Osteoblast (primary cell): ENCODE measurements around the gene NIPSNAP3A. TPM values are rescaled to one million over a fixed set of nuclear protein-coding genes. Genes with fewer than 3 reads are reported as not detected.

ENCODE experiments used
- DNase-seq: peaks from one replicate; pipeline ENCODE4 v3.0.0; 2011; ENCODE audit warnings: low spot score, mixed read lengths; ENCODE audit not compliant: insufficient read length; ENCODE audit errors: missing footprints
- H2AFZ ChIP-seq: 2 replicates; pipeline ENCODE4 v1.6.0; 2011; ENCODE audit warnings: mild to moderate bottlenecking, low read length
- H3K27ac ChIP-seq: 2 replicates; pipeline ENCODE4 v1.5.1; 2011; ENCODE audit warnings: mild to moderate bottlenecking, low read depth, low read length, moderate library complexity
- H3K27me3 ChIP-seq: 2 replicates; pipeline ENCODE4 v1.6.0; 2012; ENCODE audit warnings: mild to moderate bottlenecking, control low read depth, inconsistent platforms, low read length, moderate library complexity; ENCODE audit not compliant: insufficient read depth
- H3K36me3 ChIP-seq: 2 replicates; pipeline ENCODE4 v1.5.1; 2011; ENCODE audit warnings: mild to moderate bottlenecking, low read length, control low read depth, moderate library complexity; ENCODE audit not compliant: insufficient read depth
- H3K4me1 ChIP-seq: 2 replicates; pipeline ENCODE4 v1.5.1; 2011; ENCODE audit warnings: mild to moderate bottlenecking, low read length, control low read depth, moderate library complexity; ENCODE audit not compliant: insufficient read depth
- H3K4me2 ChIP-seq: 2 replicates; pipeline ENCODE4 v1.6.0; 2011; ENCODE audit warnings: mild to moderate bottlenecking, low read length; ENCODE audit not compliant: insufficient read depth
- H3K4me3 ChIP-seq: fragments of 200-600 bp; sonication (generic); 3 replicates; pipeline ENCODE4 v1.5.1; 2012; ENCODE audit warnings: mild to moderate bottlenecking, low read length, inconsistent platforms; ENCODE audit not compliant: insufficient read depth
- H3K79me2 ChIP-seq: 2 replicates; pipeline ENCODE4 v1.6.0; 2012; ENCODE audit warnings: mild to moderate bottlenecking, low read length, control low read depth, inconsistent platforms; ENCODE audit not compliant: insufficient read depth
- H3K9me3 ChIP-seq: 2 replicates; pipeline ENCODE4 v1.5.1; 2011; ENCODE audit warnings: low read depth, low read length, control low read depth
- H4K20me1 ChIP-seq: 2 replicates; pipeline ENCODE4 v1.6.0; 2012; ENCODE audit warnings: mild to moderate bottlenecking, low read length, control low read depth; ENCODE audit not compliant: insufficient read depth
- total RNA-seq: library from RNA; depleted of rRNA; stranded (reverse); fragments of >200 nt; gene quantifications from 2 replicates; pipeline ENCODE4 v1.2.3, GENCODE V29; 2012
- TF ChIP-seq, protein P1 (sequence below): IDR thresholded peaks from 2 replicates; pipeline ENCODE4 v1.5.1; 2011; ENCODE audit warnings: mild to moderate bottlenecking, low read depth, low read length, moderate library complexity; ENCODE audit errors: extremely low read depth

The NIPSNAP3A gene
- total RNA-seq, 1 donor: 42.7 TPM

DNA sequence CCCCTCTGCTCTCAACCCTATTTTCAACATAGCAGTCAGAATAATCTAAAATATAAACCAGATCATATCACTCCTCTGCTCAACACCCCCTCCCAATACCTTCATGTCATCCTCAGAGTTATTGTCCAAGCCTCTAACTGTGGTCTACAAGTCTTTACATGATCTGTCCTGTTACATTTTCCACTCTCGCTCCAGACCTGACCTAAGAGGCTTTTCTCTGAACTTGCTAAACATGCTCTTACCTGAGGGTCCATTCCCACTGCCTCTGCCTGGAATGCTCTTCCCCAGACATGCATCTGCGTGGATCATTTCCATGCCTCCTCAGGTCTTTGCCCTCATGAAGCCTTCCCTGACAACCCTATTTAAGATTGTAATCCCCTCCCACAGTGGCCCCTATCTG is 28.5 kb downstream of the NIPSNAP3A start:
- Histone ChIP-seq H3K4me2 (no peak overlapping the region), H3K36me3 (no peaks in the 10 kb centered on the region), H2AFZ (no peak overlapping the region), H3K9me3 (no peaks in the 10 kb centered on the region), H4K20me1 (no peaks in the 10 kb centered on the region), H3K79me2 (no peaks in the 10 kb centered on the region), H3K27ac (no peak overlapping the region), H3K4me1 (peaks cover 17% of the 10 kb centered on the region), H3K27me3 (no peaks in the 10 kb centered on the region), H3K4me3 (no peak overlapping the region)
- no peak for DNase-seq
- TF ChIP-seq, protein P1, sequence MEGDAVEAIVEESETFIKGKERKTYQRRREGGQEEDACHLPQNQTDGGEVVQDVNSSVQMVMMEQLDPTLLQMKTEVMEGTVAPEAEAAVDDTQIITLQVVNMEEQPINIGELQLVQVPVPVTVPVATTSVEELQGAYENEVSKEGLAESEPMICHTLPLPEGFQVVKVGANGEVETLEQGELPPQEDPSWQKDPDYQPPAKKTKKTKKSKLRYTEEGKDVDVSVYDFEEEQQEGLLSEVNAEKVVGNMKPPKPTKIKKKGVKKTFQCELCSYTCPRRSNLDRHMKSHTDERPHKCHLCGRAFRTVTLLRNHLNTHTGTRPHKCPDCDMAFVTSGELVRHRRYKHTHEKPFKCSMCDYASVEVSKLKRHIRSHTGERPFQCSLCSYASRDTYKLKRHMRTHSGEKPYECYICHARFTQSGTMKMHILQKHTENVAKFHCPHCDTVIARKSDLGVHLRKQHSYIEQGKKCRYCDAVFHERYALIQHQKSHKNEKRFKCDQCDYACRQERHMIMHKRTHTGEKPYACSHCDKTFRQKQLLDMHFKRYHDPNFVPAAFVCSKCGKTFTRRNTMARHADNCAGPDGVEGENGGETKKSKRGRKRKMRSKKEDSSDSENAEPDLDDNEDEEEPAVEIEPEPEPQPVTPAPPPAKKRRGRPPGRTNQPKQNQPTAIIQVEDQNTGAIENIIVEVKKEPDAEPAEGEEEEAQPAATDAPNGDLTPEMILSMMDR: no peak

DNA sequence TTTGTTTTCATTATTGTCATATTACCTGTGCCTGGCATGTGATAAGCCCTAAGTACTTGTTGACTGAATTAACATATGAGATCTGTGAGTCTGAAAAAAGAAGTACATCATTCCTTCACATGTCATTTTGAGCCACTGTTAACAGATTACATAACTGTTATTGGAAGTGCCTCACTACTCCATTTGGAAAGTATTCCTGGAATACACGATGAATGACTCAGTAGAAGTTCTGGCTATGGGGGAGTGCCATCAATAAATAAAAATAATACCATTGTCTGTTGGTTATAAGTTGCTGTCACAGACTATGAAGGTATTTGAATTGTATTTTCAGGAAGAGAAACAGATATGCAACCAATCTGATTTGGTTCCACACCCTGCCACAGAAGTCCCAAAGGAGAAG is 29.3 kb downstream of the NIPSNAP3A start:
- H3K4me1 ChIP-seq: peaks cover 19% of the 10 kb centered on the region
- TF ChIP-seq, protein P1: no peak
- no peak overlapping the region for H3K27ac ChIP-seq
- no peaks in the 10 kb centered on the region for H3K27me3 ChIP-seq
- peak; percentile 18 for DNase-seq
- H3K79me2 ChIP-seq: no peaks in the 10 kb centered on the region
- no peak overlapping the region for H3K4me2 ChIP-seq
- H3K4me3 ChIP-seq: no peak overlapping the region
- no peaks in the 10 kb centered on the region for H4K20me1 ChIP-seq
- no peak overlapping the region for H2AFZ ChIP-seq
- no peaks in the 10 kb centered on the region for H3K9me3 ChIP-seq
- H3K36me3 ChIP-seq: no peaks in the 10 kb centered on the region

DNA sequence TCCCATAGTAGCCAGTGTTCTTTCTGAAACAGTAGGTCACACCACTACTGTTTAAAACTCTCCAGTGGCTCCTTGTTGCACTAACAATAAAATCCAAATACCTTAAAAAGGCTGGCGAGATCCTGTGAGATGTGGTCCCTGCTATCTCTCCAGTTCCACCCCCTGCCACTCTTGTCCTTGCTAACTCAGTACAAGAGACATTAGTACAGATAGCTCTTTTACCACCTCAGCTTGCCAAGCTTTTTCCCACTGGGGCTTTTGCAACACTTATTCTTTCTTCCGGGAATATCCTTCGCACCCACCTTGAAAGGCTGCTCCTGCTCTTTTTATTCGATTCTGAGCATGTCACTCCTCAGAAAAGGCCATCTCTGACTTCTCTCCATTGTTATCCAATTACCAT is 31.3 kb downstream of the NIPSNAP3A start:
- H3K9me3 ChIP-seq: no peaks in the 10 kb centered on the region
- H3K4me3 ChIP-seq: no peak overlapping the region
- H3K36me3 ChIP-seq: peaks cover 8% of the 10 kb centered on the region
- no peaks in the 10 kb centered on the region for H4K20me1 ChIP-seq
- TF ChIP-seq, protein P1: no peak
- no peaks in the 10 kb centered on the region for H3K79me2 ChIP-seq
- H2AFZ ChIP-seq: no peak overlapping the region
- DNase-seq: no peak
- no peak overlapping the region for H3K27ac ChIP-seq
- no peak overlapping the region for H3K4me2 ChIP-seq
- H3K4me1 ChIP-seq: peaks cover 10% of the 10 kb centered on the region
- no peaks in the 10 kb centered on the region for H3K27me3 ChIP-seq

DNA sequence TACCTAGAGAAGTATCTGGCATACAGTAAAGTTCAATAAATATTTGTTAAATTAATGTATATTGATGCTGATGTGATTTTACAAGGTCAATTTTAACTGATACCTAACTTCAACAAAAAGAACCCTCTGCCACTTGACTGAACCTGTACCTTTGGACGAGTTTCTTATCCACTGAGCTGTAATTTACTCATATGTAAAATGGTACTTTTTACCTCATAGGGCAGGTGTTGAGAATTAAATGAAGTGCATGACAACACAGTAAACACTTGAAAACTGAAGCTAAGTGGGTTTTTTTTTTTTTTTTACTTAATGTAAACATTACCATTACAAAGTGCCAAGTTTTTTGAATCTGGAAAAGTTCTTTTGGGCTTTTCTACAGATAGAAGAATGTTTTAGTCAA is 31.9 kb downstream of the NIPSNAP3A start:
- Histone ChIP-seq H4K20me1 (no peaks in the 10 kb centered on the region), H3K36me3 (peaks cover 10% of the 10 kb centered on the region), H3K27ac (no peak overlapping the region), H3K79me2 (no peaks in the 10 kb centered on the region), H3K9me3 (no peaks in the 10 kb centered on the region), H3K4me3 (no peak overlapping the region), H3K4me1 (peaks cover 10% of the 10 kb centered on the region), H3K27me3 (no peaks in the 10 kb centered on the region), H3K4me2 (no peak overlapping the region), H2AFZ (no peak overlapping the region)
- DNase-seq: no peak
- TF ChIP-seq, protein P1: no peak
